ENCODE results near the gene RUBCN.
"Not testable (repeated sequence)": the region's sequence is repeated elsewhere in the genome, so short reads cannot be mapped to it uniquely, and the experiment has no call there.

RUBCN gene

DNA sequence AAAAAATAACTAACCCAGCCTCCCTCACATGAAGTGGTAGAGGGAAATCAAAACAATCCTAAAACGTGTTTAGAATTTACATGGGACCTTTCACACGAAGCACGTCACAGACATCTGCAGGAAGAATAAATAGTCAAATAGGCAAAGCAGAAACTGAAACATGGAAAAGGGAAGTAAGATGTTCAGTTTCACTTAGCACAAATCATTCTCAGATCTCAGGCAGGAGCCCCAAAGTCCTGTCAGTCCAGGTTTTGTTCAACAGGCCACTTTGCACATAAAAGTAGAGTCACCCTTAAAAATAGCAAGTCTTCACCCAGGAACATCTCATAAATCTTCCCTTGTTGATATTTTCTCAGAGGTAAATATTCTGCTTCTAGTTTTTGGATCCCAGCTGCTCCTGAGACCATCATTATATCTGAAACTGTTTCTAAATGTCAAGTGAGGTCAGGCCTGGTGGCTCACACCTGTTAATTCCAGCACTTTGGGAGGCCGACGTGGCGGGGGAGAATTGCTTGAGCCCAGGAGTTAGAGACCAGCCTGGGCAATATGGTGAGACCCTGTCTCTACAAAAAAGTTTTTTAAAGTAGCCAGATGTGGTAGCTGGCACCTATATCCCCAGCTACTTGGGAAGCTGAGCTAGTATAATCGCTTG lies 1.9 kb downstream of the RUBCN start:
- no peak for DNase-seq (ENCODE audit: low read depth in 1 of 2, low spot score in 1 of 2)

DNA sequence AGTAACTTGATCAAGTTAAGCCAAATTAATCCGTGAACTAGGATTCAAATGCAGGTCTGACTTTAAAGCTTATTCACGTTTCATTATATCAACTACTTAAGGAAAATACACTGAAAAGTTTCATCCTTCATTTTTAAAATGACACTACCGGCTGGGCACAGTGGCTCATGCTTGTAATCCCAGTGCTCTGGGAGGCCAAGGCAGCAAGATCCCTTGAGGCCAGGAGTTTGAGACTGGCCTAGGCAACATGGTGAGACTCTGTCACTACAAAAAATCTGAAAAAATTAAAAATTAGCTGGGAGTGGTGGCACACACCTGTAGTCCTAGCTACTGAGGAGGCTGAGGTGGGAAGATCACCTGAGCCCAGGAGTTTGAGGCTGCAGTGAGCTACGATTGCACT lies 3.7 kb downstream of the RUBCN start:
- DNase-seq (ENCODE audit: low read depth in 1 of 2, low spot score in 1 of 2) = no peak

DNA sequence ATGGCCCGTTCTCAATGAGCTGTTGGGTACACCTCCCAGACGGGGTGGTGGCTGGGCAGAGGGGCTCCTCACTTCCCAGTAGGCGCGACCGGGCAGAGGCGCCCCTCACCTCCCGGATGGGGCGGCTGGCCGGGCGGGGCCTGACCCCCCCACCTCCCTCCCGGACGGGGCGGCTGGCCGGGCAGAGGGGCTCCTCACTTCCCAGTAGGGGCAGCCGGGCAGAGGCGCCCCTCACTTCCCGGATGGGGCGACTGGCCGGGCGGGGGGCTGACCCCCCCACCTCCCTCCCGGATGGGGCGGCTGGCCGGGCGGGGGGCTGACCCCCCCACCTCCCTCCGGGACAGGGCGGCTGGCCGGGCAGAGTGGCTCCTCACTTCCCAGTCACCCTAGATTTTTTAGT lies 5.2 kb downstream of the RUBCN start:
- DNase-seq (ENCODE audit: low read depth in 1 of 2, low spot score in 1 of 2) = not testable (repeated sequence)

DNA sequence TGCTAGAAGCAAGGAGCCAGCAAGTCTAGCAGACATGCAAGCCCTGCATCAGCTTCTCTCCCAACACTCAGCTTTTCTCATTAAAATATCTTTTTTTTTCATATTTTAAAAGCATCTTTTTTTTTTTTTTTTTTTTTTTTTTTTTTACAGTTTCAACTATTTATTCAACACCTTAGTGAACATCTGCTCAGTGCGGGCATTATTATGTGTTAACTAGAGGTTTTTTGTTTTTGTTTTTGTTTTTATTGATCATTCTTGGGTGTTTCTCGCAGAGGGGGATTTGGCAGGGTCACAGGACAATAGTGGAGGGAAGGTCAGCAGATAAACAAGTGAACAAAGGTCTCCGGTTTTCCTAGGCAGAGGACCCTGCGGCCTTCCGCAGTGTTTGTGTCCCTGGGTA lies 5.9 kb downstream of the RUBCN start:
- not testable (repeated sequence) for DNase-seq (ENCODE audit: low read depth in 1 of 2, low spot score in 1 of 2)

DNA sequence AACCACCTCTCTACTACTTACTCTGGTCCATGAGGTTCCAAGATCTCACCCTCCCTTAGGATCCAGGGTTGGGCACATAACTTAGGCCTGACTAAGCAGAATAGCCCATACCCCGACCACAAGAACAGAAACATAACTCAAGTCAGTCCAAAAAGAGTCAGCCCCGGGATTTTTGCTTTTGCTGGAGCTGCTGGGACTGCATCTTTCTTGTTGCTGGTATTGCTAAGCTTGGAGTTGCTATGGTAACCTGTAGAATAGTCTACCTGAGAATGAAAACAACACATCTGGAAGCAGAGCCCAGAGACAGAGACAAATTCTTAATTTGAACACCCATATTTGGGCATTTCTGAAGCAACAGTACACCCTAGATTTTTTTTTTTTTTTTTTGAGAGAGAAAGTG lies 6.5 kb downstream of the RUBCN start:
- DNase-seq (ENCODE audit: low read depth in 1 of 2, low spot score in 1 of 2) = no peak

DNA sequence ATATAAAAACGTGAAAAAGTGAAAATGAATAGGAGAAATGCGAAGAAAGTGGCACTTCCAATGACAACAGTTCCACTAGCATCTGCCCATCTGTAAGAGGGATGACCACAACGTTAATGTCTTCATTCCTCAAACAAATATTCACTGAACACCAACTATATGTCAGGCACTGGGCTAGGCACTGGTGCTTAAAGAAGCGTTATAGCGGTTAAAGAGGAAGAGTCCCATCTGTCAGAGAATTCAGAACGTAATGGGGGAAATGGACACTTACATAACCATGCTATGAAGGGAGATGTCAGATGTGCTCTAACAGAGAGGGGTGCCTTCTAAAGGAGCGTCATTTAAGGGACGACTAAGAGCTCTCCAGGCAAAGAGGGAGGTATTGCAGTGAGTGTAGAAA lies 8.2 kb downstream of the RUBCN start:
- DNase-seq (ENCODE audit: low read depth in 1 of 2, low spot score in 1 of 2) = no peak

DNA sequence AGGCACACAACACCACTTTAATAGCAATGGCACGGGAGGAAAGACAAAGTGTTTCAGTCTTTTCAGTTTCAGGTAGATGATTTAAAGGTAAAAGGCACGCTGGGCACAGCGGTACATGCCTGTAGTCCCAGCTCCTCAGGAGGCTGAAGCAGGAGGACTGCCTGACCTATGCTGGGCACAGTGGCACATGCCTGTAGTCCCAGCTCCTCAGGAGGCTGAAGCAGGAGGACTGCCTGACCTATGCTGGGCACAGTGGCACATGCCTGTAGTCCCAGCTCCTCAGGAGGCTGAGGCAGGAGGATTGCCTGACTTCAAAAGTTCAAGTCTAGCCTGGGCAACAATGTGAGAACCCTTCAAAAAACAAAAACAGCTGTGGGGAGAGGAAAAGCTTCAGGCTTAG lies 8.8 kb downstream of the RUBCN start:
- not testable (repeated sequence) for DNase-seq (ENCODE audit: low read depth in 1 of 2, low spot score in 1 of 2)

DNA sequence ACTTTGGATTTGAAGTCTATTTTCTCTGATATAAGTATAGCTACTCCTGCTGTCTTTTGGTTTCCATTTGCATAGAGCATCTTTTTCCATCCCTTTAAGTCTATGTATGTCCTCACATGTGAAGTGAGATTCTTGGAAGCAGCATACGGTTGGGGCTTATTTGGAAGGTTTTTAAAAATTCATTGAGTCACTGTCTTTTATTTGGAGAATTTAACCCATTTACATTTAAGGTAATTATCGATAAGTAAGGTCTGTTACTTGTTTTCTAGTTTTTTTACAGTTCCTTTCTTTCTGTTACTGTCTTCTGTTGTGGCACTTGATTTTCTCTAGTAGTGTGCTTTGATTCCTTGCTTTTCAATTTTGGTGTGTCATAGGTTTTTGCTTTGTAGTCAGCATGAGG lies 14.0 kb downstream of the RUBCN start:
- no peak for DNase-seq (ENCODE audit: low read depth in 1 of 2, low spot score in 1 of 2)

DNA sequence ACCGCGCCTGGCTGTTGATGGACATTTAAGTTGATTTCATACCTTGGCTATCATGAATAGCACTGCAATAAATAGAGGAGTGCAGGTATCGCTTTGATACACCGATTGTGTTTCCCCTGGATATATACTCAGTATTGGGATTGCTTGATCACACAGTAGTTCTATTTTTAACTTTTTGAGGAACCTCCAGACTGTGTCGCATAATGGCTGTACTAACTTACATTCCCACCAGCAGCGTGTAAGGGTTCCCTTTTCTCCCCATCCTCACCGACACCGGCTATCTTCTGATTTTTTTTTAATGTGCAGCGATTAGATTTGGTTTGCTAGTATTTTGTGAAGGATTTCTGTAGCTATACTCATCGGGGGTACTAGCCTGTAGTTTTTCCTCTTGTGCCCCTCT lies 16.0 kb downstream of the RUBCN start:
- DNase-seq (ENCODE audit: low read depth in 1 of 2, low spot score in 1 of 2) = no peak

DNA sequence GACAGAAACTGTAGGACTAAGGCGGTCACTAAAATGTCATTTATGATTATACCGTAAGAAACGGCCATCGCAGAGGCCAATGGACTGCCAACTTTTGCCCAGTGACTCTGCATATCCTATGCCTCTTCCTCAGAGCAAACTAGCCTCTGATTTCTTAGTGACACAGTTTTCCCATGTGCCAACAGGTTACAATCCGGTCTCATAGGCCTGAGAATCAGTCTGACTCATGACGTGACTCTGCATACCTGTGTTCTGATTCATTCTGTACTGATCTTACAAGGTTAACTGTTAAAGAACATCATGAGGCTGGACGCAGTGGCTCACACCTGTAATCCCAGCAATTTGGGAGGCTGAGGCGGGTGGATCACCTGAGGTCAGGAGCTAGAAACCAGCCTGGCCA lies 17.8 kb downstream of the RUBCN start:
- DNase-seq (ENCODE audit: low read depth in 1 of 2, low spot score in 1 of 2) = no peak

DNA sequence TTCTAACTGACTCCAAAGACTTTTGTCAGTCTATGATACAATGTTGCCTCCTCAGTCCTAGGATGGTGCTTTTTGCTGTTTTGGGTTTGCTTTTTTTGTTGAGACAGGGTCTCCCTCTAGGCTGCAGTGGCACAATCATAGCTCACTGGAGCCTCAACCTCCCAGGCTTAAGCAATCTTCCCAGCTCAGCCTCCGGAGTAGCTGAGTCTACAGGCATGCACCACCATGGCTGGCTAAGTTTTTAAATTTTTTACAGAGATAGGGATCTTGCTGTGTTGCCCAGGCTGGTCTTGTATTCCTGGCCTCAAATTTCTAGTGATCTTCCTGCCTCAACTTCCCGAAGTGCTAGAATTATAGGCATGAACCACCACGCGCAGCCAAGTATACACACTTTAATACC lies 22.5 kb downstream of the RUBCN start:
- DNase-seq (ENCODE audit: low read depth in 1 of 2, low spot score in 1 of 2) = no peak

DNA sequence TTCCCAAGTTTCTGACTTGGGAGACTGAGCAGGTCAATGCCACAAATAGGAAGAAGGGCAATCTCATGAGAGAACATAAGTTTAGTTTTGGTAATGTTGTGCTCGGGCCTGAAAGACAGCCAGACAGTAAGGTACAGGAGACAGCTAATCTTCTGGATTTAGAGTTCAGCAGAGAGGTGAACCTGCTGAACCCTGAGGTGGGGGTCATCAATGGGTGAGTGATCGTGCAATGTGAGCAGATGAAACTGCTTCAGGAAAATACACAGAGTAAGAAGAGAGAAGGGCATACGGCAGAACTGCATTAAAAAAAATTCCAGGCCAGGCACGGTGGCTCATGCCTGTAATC lies 23.3 kb downstream of the RUBCN start:
- no peak for DNase-seq (ENCODE audit: low read depth in 1 of 2, low spot score in 1 of 2)

DNA sequence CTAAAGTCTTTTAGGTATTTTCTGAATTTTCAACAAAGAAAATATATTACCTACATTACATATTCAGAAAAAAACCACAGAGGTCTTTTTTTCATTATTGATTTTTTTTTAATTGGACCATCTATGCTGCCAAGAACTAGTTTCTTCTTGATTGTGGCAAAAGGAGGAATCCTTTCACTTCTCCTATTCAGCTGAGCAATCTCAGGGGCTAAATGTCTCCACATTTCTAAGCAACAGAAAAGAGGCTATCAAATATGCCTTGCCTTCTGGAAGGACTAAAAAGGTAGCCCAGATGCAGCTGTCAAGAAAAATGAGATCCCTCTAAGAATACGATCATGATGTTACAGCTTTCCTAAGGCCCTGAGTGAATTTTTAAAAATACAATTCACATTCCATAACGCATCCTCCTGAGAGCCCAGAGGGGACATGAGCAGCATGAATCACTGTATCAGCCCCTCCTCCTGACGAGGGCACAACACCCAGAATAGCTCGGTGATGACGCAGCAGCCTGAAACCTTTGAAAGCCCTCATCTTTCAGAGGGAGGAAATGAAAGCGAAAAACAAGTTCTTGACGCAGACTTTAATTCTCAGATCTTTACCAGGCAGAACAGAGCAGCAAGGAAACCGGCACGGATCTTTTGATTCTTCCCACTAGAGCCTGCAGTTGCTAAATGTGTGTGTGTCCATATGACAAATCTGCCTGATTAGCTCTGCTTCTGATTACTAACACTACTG lies 24.6 kb downstream of the RUBCN start:
- DNase-seq (ENCODE audit: low read depth in 1 of 2, low spot score in 1 of 2) = peak; percentile 61 to 64

DNA sequence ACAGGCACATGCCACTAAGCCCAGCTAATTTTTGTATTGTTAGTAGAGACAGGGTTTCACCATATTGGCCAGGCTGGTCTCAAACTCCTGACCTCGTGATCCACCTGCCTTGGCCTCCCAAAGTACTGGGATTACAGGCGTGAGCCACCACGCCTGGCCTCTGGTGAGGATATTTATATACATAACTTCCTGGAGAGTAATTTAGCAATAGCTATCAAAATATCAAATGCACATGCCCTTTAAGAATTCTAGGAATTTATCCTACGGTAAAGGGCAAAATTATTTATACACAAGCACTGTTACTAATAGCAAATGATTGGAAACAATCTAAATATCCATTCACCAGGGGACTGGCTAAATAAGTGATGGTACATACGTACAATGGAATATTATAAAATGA lies 25.7 kb downstream of the RUBCN start:
- not testable (repeated sequence) for DNase-seq (ENCODE audit: low read depth in 1 of 2, low spot score in 1 of 2)

DNA sequence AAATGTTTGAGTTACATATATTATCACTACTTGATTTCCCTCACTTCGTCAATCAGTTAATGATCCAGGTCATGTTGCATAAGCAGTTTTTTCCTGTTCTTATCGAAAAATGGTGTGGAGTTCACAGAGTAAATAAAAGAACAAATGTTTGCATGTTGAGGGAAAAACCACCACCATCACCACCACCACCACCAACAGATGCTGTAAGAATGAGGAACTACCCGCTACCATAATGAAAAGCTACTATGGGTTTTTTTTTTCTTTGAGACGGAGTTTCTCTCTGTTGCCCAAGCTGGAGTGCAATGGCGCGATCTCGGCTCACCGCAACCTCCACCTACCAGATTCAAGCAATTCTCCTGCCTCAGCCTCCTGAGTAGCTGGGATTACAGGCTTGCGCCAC lies 27.6 kb downstream of the RUBCN start:
- no peak for DNase-seq (ENCODE audit: low read depth in 1 of 2, low spot score in 1 of 2)

DNA sequence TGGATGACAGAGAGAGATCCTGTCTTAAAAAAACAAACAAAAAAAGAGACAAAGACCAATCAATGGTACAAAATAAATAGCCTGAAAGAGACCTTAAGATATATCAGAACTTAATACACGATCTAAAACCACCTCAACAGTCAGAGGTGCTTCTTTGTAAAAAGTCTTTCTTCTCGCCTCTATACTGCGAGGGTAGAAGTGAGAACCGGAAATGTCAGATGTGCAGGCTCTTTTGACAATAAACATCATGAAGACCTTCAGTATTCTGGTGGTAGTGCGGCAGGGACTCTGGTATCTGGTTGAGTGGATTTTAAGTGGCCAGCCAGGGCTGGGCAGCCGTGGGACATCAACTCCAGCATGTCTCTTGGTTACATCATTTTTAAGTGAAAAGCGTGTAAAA lies 30.0 kb downstream of the RUBCN start:
- DNase-seq (ENCODE audit: low read depth in 1 of 2, low spot score in 1 of 2) = no peak

DNA sequence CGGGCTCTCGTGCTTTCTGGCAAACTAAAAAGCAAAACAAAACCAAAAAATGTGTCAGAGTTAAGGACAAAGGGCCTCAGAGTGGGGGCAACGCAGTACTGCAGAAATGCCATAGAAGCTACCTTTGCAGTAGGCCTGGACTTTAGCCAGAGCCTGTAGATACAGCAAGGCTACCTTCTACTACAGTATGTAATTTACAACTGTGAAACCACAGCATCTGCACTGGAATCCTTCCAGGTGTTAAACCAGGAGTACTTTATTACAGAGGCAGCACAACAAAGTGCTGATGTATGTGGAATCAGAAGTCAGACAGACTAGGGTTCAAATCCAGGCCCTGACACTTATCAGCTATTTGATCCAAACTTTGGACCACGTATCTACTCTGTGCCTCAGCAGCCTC lies 34.9 kb downstream of the RUBCN start:
- no peak for DNase-seq (ENCODE audit: low read depth in 1 of 2, low spot score in 1 of 2)

DNA sequence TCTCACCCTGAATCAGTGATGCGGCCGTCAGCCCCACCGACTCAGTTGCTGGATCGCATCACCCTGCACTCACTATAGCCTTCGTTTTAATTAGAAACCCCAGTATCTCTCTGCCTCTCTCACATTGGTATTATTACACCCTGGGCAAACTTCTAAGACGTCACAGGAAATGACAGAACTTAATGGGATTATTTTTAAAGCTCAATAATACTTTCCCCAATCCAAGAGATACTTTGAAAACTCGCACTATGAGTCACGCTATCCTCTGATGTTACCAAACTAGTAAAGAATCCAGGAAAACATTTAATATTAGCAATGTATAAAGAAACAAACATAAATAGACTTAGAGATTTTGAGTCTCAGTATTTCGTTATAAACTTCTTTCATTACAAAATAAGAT lies 36.6 kb downstream of the RUBCN start:
- no peak for DNase-seq (ENCODE audit: low read depth in 1 of 2, low spot score in 1 of 2)

DNA sequence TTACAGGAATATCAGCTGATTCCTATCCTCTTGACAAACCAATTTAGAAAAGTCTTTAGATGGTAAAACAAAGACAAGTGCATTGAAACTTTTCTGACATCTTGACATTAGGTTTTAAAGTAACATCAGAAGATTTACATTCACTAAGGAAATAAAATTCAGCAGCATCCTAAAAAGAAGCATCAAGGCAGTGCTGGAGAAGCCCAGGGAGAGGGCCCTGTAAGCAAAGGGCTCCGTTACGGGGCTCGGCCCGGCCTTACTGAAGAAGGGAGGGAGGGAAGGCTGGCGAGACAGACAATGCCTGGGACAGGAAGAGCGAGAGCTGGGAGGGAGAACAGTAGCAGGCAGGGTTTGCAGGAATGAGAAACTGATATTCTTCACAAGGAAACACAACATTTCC lies 39.3 kb downstream of the RUBCN start:
- DNase-seq (ENCODE audit: low read depth in 1 of 2, low spot score in 1 of 2) = no peak

DNA sequence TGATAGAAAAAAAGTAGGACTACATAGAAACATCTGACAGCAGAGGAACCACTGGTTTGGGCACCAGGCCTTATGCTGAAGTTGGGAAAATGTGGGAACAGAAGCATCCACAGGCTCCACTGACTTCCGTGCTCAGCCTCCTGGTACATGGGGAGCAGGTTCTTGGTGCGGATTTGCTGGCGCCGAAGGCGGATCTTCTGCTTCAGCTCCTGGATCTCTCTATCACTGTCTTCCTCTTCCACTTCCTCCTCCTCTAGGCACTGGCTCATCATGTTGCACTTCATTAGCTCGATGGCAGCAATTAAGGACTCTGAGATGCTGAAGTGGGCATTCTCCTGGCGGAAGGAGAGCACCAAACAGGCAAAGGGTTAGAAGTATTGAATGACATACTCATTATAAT lies 42.5 kb downstream of the RUBCN start:
- no peak for DNase-seq (ENCODE audit: low read depth in 1 of 2, low spot score in 1 of 2)

DNA sequence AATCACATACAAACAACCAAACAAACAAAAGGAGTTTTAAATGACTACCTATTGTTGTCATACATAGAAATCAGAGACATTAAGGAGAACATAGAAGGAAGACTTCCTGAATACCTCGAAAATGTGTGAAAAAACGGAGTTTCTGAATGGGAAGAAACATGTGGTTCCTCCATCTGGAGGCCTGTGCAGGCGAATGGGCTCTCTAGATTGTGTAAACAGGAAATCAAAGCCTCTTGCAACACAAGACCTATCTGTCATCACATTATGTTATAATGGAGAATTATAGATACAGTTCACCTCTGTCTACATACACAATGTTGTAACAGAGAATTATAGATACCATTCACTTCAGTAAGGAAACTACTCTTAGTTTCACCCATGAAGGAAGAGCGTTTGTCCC lies 44.1 kb downstream of the RUBCN start:
- DNase-seq (ENCODE audit: low read depth in 1 of 2, low spot score in 1 of 2) = no peak

DNA sequence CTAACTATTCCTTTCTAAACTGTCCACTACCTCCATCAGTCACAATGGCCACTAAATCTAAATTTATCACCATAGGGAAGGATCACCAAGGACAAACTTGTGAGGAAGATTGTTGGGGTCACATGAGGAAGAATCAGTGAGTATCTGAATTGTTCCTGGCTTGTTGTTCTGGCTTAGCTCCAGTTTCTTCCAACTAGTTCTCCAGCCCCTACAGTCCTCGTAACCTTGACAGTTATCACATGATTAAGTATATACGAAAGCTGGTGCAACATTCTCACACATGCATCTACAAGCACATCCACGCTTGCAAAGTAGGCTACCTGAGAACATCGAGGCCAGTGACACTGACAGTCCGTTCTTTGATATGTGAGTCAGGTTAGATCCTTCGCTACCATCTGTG lies 46.0 kb downstream of the RUBCN start:
- DNase-seq (ENCODE audit: low read depth in 1 of 2, low spot score in 1 of 2) = no peak

DNA sequence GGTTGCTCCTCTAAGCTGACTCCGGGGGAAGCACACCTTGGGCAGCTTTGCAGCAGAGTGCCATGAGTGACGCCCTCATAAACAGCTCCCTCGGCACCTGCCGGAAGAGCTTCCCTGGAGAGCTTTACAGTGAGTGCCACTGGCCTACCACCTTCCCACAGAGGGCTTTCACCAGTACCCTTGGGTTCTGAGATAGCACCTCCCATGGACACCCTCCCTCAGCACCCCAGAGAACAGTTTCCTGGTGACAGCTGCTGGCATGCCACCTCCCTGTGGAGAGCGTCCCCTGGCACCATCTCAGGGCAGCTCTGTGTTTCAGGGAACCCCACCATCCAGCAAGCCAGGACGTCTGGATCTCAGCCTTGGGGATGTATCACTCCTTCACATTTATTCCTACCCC lies 49.1 kb downstream of the RUBCN start:
- no peak for DNase-seq (ENCODE audit: low read depth in 1 of 2, low spot score in 1 of 2)
